Astrocyte of the spinal cord (primary cell): ENCODE measurements around the gene UBR7.
"Not testable (repeated sequence)": the region's sequence is repeated elsewhere in the genome, so short reads cannot be mapped to it uniquely, and the experiment has no call there.

Experiments
- DNase-seq: peaks from one replicate; pipeline ENCODE4 v3.0.0; 2011; ENCODE audit warnings: low read depth, low spot score
- H3K4me3 ChIP-seq: 2 replicates; pipeline ENCODE4 v1.5.1; 2011; ENCODE audit warnings: low read depth, mild to moderate bottlenecking, low read length, moderate library complexity
- CTCF ChIP-seq: IDR thresholded peaks from 2 replicates; pipeline ENCODE4 v1.5.1; 2012; ENCODE audit warnings: low read depth, mild to moderate bottlenecking, low read length, inconsistent platforms
- in situ Hi-C: cut with HindIII; loops from 2 replicates; pipeline ENCODE4 v1.10.0; 2017; ENCODE audit warnings: low sequenced_read_pairs

The UBR7 gene

DNA sequence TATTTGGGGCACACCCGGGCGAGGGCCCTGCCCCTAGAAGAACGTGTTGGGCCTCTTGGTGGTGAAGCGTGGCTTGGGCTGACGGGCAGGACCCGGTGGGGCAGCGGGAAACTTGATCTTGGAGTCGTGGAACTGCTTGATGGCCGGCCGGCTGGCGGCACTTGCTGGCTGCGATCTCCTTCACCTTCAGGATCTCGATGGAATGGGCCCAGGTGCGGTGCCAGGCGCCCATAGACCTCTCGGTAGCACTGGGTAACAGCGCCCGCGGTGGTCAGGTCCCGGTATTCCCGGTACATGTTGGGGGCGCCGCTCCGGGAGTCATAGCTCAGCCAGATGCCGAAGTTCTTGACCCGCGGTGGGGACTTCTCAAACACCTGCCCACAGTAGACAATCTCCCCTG lies 16.5 kb downstream of the UBR7 start:
- no peak for DNase-seq
- in situ Hi-C loops: no loop called here
- no peak for TF ChIP-seq CTCF
- H3K4me3 ChIP-seq: no peak overlapping the region

GRCh38 chr14:93228550-93228949 lies 21.5 kb downstream of the UBR7 start:
- no peak for DNase-seq
- in situ Hi-C loops: no loop called here
- no peak overlapping the region for H3K4me3 ChIP-seq
- TF ChIP-seq CTCF: no peak

DNA sequence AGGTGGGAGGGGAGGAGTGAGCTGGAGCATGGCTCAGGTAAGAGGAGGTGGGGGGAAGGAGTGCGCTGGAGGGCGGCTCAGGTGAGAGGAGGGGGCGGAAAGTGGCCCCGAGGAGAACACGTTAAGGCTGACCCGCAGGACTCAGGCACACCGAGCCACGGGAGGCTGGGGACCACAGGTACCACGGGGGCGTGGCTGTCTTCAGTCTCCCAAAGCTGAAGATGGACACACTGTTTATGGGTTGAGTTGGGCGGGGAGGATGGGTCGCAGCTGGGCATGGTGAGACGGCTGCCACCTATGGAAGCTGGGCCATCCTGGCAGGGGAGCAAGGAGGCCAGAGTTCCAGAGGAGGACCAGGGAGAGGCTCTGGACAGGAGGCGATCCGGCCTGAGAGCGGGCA lies 23.5 kb downstream of the UBR7 start:
- no peak for TF ChIP-seq CTCF
- DNase-seq: no peak
- H3K4me3 ChIP-seq: no peak overlapping the region
- in situ Hi-C loops: no loop called here

DNA sequence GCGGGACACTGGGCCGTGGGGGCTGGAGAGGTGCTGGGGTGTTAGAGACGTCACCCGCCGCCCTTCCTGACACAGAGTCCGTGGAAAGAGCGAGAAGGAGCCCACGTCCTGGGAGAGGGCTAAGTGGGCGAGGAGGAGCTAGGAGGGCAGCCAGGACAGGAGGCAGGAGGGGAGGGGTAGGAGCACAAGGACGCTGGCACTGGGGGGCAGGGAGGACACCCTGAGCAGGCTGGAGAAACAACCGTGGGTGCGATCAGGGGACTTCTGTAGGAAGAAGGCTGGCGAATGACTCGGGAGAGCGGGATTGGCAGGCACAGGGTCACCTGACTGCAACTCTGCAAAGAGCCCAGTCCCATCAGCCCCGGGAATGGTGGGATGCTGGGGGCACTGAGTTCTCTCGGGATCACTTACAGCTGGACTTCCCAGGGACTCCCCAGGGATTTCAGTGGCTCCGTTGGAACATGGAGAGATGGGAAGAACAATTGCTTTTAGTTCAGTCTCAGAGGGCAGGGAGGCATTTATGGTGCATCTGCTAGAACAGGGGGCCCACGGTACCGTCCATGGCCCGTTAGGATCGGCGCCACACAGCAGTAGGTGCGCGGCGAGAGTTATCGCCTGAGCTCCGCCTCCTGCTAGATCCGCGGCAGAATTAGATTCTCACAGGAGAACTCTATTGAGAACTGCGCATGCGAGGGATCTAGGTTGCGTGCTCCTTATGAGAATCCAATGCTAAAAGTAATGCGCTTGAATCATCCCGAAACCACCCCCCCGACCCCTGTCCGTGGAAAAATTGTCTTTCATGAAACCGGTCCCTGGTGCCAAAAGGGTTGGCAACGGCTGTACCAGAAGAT lies 24.3 kb downstream of the UBR7 start:
- peak overlapping the region; percentile 56 for H3K4me3 ChIP-seq
- TF ChIP-seq CTCF: no peak
- peak; percentile 59 for DNase-seq
- in situ Hi-C loops: no loop called here

DNA sequence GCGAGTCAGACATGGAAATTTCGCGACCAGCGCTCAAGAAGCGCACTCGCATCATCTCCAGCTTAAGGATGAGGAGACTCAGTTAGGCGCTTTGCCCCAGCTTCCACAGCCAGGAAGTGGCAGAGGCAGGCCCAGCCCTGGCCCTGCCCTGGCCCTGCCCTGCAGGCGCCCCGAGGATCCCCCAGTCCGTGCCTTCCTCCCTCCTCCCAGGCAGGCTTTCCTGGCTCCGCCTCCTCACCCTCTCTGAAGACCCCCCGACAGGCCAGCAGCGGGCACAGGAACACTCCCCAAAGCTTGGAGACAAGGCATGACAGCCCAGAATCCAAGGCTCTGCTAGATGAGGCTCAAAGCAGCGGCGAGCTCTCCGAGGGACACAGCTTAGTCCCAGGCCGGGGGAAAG lies 25.1 kb downstream of the UBR7 start:
- H3K4me3 ChIP-seq: peak overlapping the region; percentile 56
- DNase-seq: no peak
- TF ChIP-seq CTCF: no peak
- in situ Hi-C loops: no loop called here

GRCh38 chr14:93233078-93233477 lies 26.0 kb downstream of the UBR7 start:
- DNase-seq, H3K4me3 ChIP-seq, in situ Hi-C loops: not testable (repeated sequence)

DNA sequence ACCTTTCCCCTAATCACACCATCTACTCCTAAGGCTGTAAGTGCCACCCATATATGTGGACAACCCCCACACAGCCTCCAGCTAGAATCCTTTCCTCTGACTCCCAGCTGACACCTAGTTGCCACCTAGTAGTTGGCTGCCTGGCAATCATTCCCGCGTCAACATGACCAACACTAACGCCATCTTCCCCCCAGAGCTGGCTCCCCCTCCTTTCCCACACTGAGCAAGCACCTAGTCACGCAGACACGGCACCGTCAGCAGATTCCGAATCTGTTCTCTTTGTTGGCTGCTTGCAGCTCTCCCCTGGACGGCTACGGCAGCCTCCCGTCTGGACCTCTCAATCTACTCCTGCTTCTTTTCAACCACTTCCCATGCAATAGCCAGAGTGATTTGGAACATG lies 27.7 kb downstream of the UBR7 start:
- in situ Hi-C loops: no loop called here
- TF ChIP-seq CTCF: no peak
- no peak overlapping the region for H3K4me3 ChIP-seq
- peak; percentile 69 for DNase-seq
